ENCODE measurements around the gene PRLH.

- TF ChIP-seq CTCF (tag by site-specific recombination; IDR thresholded peaks at IDR 0.05) (no peak), MZF1 (tag by site-specific recombination; IDR thresholded peaks at IDR 0.05; ENCODE audit: borderline replicate concordance) (no peak), YY1 (tag by site-specific recombination; IDR thresholded peaks at IDR 0.05) (no peak), ZBTB7A (tag by site-specific recombination; IDR thresholded peaks at IDR 0.05; ENCODE audit: low read depth) (no peak), ZNF423 (tag by site-specific recombination; IDR thresholded peaks at IDR 0.05) (no peak)
- TF ChIP-seq, protein P1, sequence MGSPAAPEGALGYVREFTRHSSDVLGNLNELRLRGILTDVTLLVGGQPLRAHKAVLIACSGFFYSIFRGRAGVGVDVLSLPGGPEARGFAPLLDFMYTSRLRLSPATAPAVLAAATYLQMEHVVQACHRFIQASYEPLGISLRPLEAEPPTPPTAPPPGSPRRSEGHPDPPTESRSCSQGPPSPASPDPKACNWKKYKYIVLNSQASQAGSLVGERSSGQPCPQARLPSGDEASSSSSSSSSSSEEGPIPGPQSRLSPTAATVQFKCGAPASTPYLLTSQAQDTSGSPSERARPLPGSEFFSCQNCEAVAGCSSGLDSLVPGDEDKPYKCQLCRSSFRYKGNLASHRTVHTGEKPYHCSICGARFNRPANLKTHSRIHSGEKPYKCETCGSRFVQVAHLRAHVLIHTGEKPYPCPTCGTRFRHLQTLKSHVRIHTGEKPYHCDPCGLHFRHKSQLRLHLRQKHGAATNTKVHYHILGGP (tag by site-specific recombination; IDR thresholded peaks at IDR 0.05): no peak
Observed at GRCh38 chr2:237588044-237588696, 21.8 kb downstream of the PRLH start.

All from HEK293 (cell line).